GM18508 (cell line): ENCODE data around the gene MAPKAP1.

ENCODE experiments used
- ATAC-seq: cut with Tn5 transposase; IDR thresholded peaks from one replicate; pipeline ENCODE4 v1.9.1; 2021; ENCODE audit warnings: moderate number of reproducible peaks; ENCODE audit not compliant: insufficient read depth, unreplicated experiment

The MAPKAP1 gene

GRCh38 chr9:125522328-125522725 is 184.7 kb downstream of the MAPKAP1 start:
- no peak for ATAC-seq

- no peak for ATAC-seq
These were observed 185.3 kb downstream of the MAPKAP1 start for GRCh38 chr9:125521462-125522327.

- ATAC-seq = no peak
These were observed 187.3 kb downstream of the MAPKAP1 start for GRCh38 chr9:125519734-125520133.

- ATAC-seq = no peak
These were observed 189.4 kb downstream of the MAPKAP1 start for GRCh38 chr9:125517577-125517976.

- no peak for ATAC-seq
These were observed 190.7 kb downstream of the MAPKAP1 start for GRCh38 chr9:125515983-125516940.

- no peak for ATAC-seq
These were observed 191.7 kb downstream of the MAPKAP1 start for GRCh38 chr9:125515281-125515680.

- no peak for ATAC-seq
These were observed 192.5 kb downstream of the MAPKAP1 start for GRCh38 chr9:125514468-125514867.

- no peak for ATAC-seq
These were observed 193.2 kb downstream of the MAPKAP1 start for GRCh38 chr9:125513668-125514413.

GRCh38 chr9:125513303-125513667 is 193.7 kb downstream of the MAPKAP1 start:
- no peak for ATAC-seq

- ATAC-seq = no peak
These were observed 195.0 kb downstream of the MAPKAP1 start for GRCh38 chr9:125511789-125512660.

GRCh38 chr9:125510980-125511379 is 196.0 kb downstream of the MAPKAP1 start:
- ATAC-seq = no peak

- no peak for ATAC-seq
These were observed 197.5 kb downstream of the MAPKAP1 start for GRCh38 chr9:125509476-125509875.

- ATAC-seq = no peak
These were observed 198.8 kb downstream of the MAPKAP1 start for GRCh38 chr9:125508249-125508648.

- ATAC-seq = no peak
These were observed 199.8 kb downstream of the MAPKAP1 start for GRCh38 chr9:125507226-125507625.

- no peak for ATAC-seq
These were observed 201.0 kb downstream of the MAPKAP1 start for GRCh38 chr9:125505988-125506438.

- no peak for ATAC-seq
These were observed 202.4 kb downstream of the MAPKAP1 start for GRCh38 chr9:125504616-125505015.

- no peak for ATAC-seq
These were observed 209.1 kb downstream of the MAPKAP1 start for GRCh38 chr9:125497906-125498305.

- ATAC-seq = no peak
These were observed 209.5 kb downstream of the MAPKAP1 start for GRCh38 chr9:125497478-125497877.

- ATAC-seq = no peak
These were observed 210.6 kb downstream of the MAPKAP1 start for GRCh38 chr9:125496313-125496834.
